Activated CD8-positive, alpha-beta memory T cell treated with anti-CD3 and anti-CD28 coated beads for 24 hours (primary cell): ENCODE measurements around the gene DGKQ.
A peak's percentile ranks its signal among the peaks of the same experiment; 100 is the strongest.
"Not testable (repeated sequence)": the region's sequence is repeated elsewhere in the genome, so short reads cannot be mapped to it uniquely, and the experiment has no call there.

Source experiments
- DNase-seq: peaks from one replicate; pipeline ENCODE4 v3.0.0-alpha.2; 2020

Gene DGKQ

DNA sequence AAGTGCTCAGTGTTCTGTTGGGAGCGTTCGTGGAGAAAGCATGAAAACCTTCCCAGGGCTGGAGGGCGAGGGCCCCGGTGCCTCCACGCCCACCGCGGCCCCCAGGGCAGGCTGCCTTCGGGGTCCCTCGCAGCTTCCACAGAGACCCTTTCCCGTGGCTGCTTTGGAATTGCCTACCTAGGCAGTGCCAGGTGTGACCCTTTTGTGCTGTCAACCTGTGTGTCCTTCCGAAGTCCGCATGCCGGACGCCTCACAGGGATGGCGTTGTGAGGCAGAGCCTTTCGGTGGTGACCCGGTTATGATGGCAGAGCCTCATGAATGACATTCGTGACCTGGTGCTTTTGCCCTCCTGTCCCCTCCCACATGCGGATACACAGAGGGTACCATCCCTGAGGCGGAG, 23.7 kb downstream of the DGKQ start:
- no peak for DNase-seq

DNA sequence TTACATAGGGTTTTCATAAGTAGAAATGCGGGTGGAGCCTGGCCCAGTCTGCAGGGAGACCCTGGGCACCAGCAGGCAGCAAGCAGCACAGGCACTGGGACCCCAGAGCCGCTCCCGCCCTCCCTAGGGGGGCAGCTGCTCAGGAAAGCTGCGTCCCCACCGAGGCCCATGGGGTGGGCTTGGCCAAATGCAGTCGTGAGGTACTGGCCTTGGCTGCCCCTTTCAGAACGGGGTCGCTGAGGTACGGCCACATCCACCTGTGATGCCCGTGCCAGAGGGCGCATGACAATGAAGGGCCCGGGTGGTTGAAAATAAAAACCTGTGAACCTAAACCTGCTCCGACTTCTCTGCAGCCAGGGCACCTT, 24.5 kb downstream of the DGKQ start:
- no peak for DNase-seq

- DNase-seq: no peak
Measured at GRCh38 chr4:948101-948935, 25.1 kb downstream of the DGKQ start.

DNA sequence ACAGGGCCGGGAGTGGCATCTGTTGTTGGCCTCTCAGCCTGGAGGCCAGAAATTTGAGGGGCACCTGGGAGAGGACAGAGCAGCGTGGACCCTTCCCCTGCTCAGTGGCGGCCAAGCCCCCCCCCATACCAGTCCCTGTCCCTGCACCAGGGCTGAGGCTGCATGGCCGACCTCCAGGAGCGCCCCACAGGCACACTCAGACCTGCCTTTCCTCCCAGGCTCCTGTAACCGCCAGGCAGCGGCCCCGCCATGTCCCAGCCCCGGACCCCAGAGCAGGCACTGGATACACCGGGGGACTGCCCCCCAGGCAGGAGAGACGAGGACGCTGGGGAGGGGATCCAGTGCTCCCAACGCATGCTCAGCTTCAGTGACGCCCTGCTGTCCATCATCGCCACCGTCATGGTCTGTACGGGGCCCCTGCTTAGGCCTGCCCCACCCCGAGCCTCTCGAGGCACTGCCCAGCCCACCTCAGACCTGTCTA, 25.8 kb downstream of the DGKQ start:
- no peak for DNase-seq

DNA sequence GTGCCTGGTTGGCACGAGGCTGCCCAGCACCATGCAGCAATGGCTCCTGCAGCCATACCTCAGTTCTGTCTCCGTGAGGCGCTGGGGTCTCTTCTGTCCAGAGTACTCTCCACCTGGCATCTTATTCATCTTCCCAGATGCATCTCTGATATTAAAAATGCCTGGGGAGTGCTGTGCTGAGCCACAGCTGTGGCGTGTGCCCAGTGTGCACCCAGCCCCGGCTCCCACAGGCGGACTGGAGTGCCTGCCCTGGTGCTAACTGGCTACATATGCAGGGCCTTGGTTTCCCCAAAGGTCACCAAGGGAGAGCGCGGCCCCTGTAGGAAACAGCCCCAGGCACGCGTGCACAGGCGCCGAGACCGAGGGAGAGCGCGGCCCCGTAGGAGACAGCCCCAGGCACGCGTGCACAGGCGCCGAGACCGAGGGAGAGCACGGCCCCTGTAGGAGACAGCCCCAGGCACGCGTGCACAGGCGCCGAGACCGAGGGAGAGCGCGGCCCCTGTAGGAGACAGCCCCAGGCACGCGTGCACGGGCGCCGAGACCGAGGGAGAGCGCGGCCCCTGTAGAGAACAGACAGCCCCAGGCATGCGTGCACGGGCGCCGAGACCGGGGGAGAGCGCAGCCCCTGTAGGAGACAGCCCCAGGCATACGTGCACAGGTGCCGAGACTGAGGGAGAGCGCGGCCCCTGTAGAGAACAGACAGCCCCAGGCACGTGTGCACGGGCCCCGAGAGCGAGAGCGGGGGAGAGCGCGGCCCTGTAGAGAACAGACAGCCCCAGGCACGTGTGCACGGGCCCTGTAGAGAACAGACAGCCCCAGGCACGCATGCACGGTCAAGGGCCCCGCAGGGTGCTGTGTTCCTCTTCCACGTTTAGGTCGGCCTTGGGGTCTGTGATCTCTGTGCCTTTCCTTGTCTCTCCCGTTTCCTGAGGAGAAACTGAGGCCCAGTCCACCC, 26.6 kb downstream of the DGKQ start:
- DNase-seq: no peak

DNA sequence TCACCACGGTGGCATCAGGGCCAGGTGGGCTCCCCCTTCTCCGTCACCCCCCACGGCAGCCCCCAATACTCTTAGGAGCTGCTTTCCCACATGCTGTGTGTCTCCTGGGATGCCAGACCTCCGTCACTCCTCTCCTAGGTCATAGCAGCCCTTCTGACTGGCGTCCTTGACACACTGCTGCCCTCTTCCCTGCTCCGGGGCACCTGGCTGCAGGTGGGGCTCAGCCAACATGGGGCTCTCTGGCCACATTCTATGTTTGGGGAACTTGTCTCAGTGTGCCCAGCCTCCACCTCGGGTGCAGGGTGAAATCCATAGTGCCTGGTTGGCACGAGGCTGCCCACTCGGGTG, 27.3 kb downstream of the DGKQ start:
- DNase-seq: no peak

GRCh38 chr4:945274-946102, 27.9 kb downstream of the DGKQ start:
- DNase-seq: no peak

- not testable (repeated sequence) for DNase-seq
Measured at GRCh38 chr4:939508-939907, 33.9 kb downstream of the DGKQ start.

GRCh38 chr4:932713-933070, 40.7 kb downstream of the DGKQ start:
- no peak for DNase-seq

GRCh38 chr4:931960-932712, 41.2 kb downstream of the DGKQ start, which contains the start of the genes GAK and TMEM175:
GAK (minus strand) TSS chr4:932316; CDS start chr4:932187, 129 bp downstream.
TMEM175 (plus strand) TSS chr4:932460; CDS start chr4:947740, 15,280 bp downstream.
- DNase-seq: peak; percentile 98

GRCh38 chr4:931194-931959, 42.0 kb downstream of the DGKQ start:
- peak; percentile 65 for DNase-seq

- no peak for DNase-seq
Measured at GRCh38 chr4:930827-931193, 42.6 kb downstream of the DGKQ start.

DNA sequence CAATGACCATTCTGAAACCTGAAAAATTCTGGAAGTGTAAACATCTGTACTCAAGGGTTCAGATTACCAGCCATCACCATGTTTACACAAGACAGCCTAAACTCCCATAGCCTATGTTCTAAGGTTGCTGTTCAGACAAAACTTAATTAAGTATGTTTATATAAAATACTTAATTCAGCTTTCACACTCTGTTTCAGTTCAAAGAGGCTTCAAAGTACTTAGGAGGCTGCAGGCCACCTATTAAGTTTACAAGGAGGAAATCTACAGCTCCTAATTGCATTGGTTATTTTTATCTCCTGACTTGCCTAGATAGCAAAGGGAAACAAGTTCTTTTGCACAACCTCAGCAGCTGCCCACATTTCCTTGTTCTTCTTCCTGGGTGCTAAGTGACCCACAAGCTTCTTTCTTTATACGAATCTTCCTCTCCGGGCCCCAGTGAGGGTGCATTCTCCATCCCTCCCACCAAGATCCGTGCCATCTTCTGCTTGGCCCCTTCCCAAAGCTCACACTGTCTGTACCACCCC, 43.3 kb downstream of the DGKQ start:
- no peak for DNase-seq

DNA sequence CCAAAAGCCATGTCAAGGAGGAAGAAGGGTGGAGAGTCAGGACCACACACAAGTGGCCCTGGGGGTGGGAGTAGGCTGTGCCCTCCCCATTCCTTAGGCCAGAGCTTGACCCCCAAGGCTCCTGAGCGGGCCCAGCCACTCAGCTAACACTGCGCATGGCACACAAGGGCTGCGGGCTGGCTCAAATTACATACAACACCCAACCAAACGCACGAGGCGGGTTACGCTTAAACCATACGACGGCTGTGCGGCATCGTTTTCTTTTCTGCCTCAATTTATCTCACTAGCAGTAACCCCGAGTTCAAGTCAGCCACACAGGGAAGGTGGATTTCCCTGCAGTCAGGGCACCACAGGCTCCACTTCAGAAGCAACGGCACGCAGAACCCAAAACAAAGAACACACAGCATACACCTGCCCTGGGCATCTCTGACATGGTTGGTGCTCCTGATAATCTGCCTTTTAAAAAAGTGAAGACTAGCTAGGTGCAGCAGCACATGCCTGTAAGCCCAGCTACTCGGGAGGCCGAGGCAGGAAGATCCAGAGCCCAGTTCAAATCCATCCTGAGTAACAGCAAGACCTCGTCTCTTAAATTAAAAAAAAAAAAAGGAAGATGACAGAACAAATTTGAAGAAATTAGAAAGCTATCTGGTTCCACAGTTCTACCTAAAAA, 44.1 kb downstream of the DGKQ start:
- DNase-seq: no peak

GRCh38 chr4:927566-927965, 45.8 kb downstream of the DGKQ start:
- DNase-seq: not testable (repeated sequence)

- no peak for DNase-seq
Measured at GRCh38 chr4:926538-926937, 46.8 kb downstream of the DGKQ start.

- no peak for DNase-seq
Measured at GRCh38 chr4:925771-926500, 47.4 kb downstream of the DGKQ start.

DNA sequence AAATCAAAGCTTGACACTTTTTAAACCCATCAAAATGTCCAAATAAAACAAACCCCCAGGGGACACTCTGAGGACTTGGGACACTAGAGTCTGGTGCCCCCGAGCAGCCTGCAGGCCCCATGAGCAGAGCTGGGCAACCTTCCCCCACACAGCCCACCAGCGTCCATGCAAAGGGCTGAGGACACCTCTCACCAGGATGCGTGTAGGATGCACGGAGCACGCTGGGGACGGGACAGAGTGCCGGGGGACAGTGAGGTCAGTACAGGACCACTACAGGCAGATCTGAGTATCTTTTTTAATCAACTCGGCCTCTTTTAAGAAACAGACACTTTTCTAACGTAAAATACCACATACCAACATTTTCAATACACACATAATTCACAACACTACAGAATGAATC, 48.2 kb downstream of the DGKQ start:
- DNase-seq: no peak
